ENCODE measurements around the gene HEATR5A. TPM values are rescaled to one million over a fixed set of nuclear protein-coding genes. Genes with fewer than 3 reads are reported as not detected.

The HEATR5A gene
- total and polyA plus RNA-seq, 2 experiments from 2014 or later: 25.8 to 32.5 TPM

DNA sequence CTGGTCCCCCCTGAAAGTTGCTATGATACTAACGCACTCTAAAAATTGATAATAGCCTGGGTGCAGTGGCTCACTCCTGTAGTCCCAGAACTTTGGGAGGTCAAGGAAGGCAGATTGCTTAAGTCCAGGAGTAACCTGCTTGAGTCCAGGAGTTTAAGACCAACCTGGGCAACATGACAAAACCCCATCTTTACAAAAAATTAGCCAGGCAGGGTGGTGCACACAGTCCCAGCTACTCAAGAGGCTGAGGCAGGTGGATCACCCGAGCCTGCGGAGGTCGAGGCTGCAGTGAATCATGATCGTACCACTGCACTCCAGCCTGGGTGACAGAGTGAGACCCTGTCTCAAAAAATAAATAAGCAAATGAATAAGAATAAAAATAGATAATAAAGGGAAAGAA lies 42.9 kb downstream of the HEATR5A start:
- Histone ChIP-seq H3K4me2 (no peak overlapping the region), H3K27me3 (ENCODE audit: insufficient read depth) (no peaks in the 10 kb centered on the region), H3K4me1 (ENCODE audit: insufficient read depth) (no peaks in the 10 kb centered on the region), H3K79me2 (replicated peaks; ENCODE audit: insufficient read depth) (no peaks in the 10 kb centered on the region), H4K20me1 (replicated peaks; ENCODE audit: insufficient read depth) (no peaks in the 10 kb centered on the region), H3K27ac (ENCODE audit: low read depth) (no peak overlapping the region), H2AFZ (no peak overlapping the region), H3K4me3 (no peak overlapping the region), H3F3A (replicated peaks; ENCODE audit: low read depth) (no peaks in the 10 kb centered on the region), H3K9me2 (ENCODE audit: insufficient read depth) (no peaks in the 10 kb centered on the region), H3K36me3 (ENCODE audit: insufficient read depth) (no peaks in the 10 kb centered on the region)
- Mint-ChIP-seq H3K36me3 (ENCODE audit: low read depth) (peaks cover 12% of the 10 kb centered on the region; the same call in 1 of the 3 replicates), H3K9me3 (no peaks in the 10 kb centered on the region), H3K27ac (no peak overlapping the region), H3K27me3 (ENCODE audit: insufficient read depth, low read depth, poor library complexity) (no peaks in the 10 kb centered on the region), H3K4me3 (no peak overlapping the region), H3K4me1 (no peaks in the 10 kb centered on the region)
- ATAC-seq: no peak
- TF ChIP-seq CREB1 (CRISPR knock-in tag; IDR thresholded peaks at IDR 0.05; ENCODE audit: low read depth) (no peak), STAT1 (IDR thresholded peaks at IDR 0.05; ENCODE audit: unreplicated experiment) (no peak), NANOG (IDR thresholded peaks at IDR 0.05; ENCODE audit: borderline replicate concordance) (no peak), POLR2AphosphoS5 (IDR thresholded peaks at IDR 0.05; ENCODE audit: low read depth) (no peak), REST (IDR thresholded peaks at IDR 0.05; ENCODE audit: unreplicated experiment) (no peak), ZNF114 (CRISPR knock-in tag; IDR thresholded peaks at IDR 0.05) (no peak), EZH2phosphoT487 (IDR thresholded peaks at IDR 0.05; ENCODE audit: unreplicated experiment) (no peak), JUNB (IDR thresholded peaks at IDR 0.05; ENCODE audit: unreplicated experiment) (no peak), ZNF331 (CRISPR knock-in tag; IDR thresholded peaks at IDR 0.05; ENCODE audit: low read depth) (no peak), EZH2 (IDR thresholded peaks at IDR 0.05; ENCODE audit: low read depth, unreplicated experiment) (no peak)
- TF ChIP-seq, protein P1, sequence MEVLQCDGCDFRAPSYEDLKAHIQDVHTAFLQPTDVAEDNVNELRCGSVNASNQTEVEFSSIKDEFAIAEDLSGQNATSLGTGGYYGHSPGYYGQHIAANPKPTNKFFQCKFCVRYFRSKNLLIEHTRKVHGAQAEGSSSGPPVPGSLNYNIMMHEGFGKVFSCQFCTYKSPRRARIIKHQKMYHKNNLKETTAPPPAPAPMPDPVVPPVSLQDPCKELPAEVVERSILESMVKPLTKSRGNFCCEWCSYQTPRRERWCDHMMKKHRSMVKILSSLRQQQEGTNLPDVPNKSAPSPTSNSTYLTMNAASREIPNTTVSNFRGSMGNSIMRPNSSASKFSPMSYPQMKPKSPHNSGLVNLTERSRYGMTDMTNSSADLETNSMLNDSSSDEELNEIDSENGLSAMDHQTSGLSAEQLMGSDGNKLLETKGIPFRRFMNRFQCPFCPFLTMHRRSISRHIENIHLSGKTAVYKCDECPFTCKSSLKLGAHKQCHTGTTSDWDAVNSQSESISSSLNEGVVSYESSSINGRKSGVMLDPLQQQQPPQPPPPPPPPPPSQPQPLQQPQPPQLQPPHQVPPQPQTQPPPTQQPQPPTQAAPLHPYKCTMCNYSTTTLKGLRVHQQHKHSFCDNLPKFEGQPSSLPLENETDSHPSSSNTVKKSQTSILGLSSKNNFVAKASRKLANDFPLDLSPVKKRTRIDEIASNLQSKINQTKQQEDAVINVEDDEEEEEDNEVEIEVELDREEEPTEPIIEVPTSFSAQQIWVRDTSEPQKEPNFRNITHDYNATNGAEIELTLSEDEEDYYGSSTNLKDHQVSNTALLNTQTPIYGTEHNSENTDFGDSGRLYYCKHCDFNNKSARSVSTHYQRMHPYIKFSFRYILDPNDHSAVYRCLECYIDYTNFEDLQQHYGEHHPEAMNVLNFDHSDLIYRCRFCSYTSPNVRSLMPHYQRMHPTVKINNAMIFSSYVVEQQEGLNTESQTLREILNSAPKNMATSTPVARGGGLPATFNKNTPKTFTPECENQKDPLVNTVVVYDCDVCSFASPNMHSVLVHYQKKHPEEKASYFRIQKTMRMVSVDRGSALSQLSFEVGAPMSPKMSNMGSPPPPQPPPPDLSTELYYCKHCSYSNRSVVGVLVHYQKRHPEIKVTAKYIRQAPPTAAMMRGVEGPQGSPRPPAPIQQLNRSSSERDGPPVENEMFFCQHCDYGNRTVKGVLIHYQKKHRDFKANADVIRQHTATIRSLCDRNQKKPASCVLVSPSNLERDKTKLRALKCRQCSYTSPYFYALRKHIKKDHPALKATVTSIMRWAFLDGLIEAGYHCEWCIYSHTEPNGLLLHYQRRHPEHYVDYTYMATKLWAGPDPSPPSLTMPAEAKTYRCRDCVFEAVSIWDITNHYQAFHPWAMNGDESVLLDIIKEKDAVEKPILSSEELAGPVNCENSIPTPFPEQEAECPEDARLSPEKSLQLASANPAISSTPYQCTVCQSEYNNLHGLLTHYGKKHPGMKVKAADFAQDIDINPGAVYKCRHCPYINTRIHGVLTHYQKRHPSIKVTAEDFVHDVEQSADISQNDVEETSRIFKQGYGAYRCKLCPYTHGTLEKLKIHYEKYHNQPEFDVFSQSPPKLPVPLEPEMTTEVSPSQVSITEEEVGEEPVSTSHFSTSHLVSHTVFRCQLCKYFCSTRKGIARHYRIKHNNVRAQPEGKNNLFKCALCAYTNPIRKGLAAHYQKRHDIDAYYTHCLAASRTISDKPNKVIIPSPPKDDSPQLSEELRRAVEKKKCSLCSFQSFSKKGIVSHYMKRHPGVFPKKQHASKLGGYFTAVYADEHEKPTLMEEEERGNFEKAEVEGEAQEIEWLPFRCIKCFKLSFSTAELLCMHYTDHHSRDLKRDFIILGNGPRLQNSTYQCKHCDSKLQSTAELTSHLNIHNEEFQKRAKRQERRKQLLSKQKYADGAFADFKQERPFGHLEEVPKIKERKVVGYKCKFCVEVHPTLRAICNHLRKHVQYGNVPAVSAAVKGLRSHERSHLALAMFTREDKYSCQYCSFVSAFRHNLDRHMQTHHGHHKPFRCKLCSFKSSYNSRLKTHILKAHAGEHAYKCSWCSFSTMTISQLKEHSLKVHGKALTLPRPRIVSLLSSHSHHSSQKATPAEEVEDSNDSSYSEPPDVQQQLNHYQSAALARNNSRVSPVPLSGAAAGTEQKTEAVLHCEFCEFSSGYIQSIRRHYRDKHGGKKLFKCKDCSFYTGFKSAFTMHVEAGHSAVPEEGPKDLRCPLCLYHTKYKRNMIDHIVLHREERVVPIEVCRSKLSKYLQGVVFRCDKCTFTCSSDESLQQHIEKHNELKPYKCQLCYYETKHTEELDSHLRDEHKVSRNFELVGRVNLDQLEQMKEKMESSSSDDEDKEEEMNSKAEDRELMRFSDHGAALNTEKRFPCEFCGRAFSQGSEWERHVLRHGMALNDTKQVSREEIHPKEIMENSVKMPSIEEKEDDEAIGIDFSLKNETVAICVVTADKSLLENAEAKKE (CRISPR knock-in tag; IDR thresholded peaks at IDR 0.05): no peak
- TF ChIP-seq, protein P2, sequence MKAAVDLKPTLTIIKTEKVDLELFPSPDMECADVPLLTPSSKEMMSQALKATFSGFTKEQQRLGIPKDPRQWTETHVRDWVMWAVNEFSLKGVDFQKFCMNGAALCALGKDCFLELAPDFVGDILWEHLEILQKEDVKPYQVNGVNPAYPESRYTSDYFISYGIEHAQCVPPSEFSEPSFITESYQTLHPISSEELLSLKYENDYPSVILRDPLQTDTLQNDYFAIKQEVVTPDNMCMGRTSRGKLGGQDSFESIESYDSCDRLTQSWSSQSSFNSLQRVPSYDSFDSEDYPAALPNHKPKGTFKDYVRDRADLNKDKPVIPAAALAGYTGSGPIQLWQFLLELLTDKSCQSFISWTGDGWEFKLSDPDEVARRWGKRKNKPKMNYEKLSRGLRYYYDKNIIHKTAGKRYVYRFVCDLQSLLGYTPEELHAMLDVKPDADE (IDR thresholded peaks at IDR 0.05): no peak
- TF ChIP-seq, protein P3, sequence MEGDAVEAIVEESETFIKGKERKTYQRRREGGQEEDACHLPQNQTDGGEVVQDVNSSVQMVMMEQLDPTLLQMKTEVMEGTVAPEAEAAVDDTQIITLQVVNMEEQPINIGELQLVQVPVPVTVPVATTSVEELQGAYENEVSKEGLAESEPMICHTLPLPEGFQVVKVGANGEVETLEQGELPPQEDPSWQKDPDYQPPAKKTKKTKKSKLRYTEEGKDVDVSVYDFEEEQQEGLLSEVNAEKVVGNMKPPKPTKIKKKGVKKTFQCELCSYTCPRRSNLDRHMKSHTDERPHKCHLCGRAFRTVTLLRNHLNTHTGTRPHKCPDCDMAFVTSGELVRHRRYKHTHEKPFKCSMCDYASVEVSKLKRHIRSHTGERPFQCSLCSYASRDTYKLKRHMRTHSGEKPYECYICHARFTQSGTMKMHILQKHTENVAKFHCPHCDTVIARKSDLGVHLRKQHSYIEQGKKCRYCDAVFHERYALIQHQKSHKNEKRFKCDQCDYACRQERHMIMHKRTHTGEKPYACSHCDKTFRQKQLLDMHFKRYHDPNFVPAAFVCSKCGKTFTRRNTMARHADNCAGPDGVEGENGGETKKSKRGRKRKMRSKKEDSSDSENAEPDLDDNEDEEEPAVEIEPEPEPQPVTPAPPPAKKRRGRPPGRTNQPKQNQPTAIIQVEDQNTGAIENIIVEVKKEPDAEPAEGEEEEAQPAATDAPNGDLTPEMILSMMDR (conservative IDR thresholded peaks at IDR 0.05; ENCODE audit: low read depth in 2 of 2): no peak
- DNase-seq (ENCODE audit: low spot score): no peak

Data from GM23338 (cell line).